C1 segment of cervical spinal cord (tissue), 14 donors: ENCODE measurements around the gene OR2T35.
"Not testable (repeated sequence)": the region's sequence is repeated elsewhere in the genome, so short reads cannot be mapped to it uniquely, and the experiment has no call there.

Experiments
- DNase-seq, 14 donors: peaks; one replicate each; lab custom pipeline; 2025; lab: John Stamatoyannopoulos, UW

OR2T35 gene, protein sequence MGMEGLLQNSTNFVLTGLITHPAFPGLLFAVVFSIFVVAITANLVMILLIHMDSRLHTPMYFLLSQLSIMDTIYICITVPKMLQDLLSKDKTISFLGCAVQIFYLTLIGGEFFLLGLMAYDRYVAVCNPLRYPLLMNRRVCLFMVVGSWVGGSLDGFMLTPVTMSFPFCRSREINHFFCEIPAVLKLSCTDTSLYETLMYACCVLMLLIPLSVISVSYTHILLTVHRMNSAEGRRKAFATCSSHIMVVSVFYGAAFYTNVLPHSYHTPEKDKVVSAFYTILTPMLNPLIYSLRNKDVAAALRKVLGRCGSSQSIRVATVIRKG

DNA sequence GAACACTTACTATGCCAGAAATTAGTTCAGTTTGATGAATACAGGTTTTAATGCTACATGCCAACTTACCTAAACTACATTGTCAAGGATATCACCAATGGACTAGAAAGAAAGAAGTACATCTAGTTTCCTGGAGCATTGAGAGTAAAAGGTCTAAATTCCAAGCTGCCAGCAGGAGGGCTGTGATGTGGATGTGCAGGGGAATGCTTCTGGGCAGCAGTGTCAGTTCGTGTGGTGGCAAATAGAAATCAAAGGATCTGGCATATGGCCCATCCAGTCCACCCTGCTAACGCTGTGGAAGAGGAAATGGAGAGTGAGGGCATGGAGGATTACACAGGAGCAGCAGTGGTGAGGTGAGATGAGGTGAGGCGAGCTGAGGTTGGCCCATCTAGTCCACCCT lies at the start of gene OR2T35:
Gene OR2T35 (minus strand): TSS at position 101 of the 400 bp plus-strand sequence. CDS start 6,020 bp downstream, outside the sequence.
- not testable (repeated sequence) for DNase-seq

DNA sequence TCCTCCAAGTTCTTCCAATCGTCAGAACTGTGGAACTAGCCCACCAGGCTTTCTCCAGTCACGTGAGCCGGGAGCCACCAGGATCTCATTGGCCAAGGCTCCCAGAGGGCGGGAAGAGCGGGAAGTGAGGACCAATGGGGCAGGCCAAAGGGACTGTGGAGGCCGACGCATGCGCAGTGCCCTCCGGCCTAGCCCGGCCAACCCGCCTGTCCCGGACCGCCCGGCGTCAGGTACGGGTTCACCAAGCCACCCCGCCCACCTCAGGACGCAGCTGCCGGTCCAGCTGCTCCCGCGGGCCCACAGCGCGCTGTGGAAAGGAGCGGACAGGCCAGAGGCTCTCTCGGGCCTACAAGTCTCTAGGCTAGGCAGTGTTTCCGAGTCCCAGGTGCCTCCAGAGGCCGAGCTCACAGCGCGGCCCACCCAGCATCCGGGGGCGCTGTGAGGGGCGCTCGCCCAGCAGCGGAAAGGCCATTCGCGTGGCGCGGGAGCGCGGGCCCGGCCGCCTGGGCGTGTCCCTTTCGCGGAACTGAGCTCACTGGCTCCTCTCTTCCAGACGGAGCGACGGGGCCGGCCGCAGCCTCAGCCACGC lies 46.6 kb upstream of the OR2T35 start:
- no peak for DNase-seq

DNA sequence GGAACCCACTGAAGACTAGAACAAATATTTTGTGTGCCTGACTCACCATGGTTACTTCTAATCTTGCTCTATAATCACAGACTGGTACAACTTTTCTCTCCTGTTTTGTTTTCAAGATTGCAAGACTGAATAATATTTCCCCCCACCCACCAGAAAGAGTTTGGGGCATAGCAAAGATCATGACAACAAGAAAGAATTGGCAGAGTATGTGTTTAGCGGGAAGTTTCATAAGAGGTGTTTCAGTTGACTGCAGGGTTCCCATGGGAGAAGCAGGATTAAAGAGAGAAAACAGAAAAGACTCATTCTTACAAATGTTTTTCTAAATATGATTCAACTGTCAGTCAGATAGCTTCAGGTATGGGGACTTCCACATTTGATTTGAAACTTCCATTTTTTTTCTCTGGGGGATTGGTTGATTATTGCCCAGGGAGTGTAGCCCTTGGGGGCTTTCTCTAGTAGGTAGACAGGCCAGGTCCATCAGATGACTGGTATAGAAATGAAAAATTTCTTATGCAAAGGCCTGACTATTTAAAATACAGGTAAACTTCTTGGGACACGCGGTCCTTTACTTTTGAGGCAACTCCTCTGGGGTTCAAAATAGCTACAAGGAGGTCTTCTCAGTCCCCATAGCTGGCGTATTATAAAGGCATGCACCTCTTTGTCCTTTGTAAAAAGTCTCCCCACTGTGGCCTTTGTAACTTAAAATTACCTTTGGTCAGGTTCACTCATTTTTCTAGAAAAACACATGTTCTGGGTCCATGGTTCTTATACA lies 43.6 kb upstream of the OR2T35 start:
- no peak for DNase-seq

DNA sequence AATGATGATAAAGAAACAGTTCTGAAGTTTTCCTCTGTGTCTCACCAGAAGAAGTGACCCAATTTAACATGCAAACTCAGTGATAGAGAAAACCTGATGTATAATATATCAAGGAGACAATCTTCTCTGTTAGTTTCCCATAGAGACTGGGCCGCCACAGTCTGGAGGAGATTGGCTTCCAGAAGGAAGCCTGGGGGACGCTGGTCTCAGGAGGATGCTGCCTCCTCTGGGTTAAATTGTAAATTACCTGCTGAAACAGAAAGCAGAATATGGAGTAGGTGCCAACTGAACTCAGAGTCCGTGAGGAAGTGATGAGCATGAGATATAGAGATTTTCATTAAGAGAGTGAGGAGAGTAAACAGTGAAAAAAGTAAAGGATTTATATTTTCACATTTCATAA lies 41.7 kb upstream of the OR2T35 start:
- no peak for DNase-seq

DNA sequence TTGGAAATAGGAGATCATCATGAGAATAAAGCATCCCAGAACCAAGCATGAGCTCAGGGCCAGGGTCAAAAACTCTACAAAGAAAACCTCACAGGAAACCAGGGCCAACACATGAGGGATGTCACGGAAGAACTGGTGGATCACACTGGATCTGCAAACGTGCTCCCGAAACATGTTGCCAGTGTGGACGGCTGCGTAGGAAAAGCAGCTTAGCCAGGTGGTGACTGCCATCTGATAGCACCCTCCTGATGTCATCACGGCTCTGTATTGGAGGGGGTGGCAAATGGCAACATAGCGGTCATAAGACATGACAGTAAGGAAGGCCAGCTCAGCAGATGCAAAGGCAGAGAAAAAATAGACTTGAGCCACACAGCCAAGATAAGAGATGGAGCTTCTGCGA lies 36.6 kb upstream of the OR2T35 start:
- DNase-seq = no peak

DNA sequence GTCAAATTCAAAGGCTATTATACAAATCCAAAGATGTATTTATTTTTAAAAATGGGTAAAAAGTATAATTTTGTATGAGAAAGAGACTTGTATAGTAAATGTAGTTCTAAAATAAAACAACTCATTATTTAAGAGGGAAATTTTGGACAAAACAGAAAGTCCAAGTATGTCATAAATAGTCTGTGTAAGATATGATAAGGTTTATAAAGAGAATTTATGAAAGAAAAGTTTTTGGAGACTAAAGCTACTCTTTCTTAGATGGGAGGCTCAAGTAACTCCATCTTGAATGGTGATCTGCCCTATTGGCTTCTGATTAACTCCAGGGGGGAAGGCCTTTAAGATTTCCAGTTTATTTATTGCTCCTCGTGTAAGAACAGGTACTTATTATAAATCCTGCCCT lies 24.9 kb upstream of the OR2T35 start:
- no peak for DNase-seq

DNA sequence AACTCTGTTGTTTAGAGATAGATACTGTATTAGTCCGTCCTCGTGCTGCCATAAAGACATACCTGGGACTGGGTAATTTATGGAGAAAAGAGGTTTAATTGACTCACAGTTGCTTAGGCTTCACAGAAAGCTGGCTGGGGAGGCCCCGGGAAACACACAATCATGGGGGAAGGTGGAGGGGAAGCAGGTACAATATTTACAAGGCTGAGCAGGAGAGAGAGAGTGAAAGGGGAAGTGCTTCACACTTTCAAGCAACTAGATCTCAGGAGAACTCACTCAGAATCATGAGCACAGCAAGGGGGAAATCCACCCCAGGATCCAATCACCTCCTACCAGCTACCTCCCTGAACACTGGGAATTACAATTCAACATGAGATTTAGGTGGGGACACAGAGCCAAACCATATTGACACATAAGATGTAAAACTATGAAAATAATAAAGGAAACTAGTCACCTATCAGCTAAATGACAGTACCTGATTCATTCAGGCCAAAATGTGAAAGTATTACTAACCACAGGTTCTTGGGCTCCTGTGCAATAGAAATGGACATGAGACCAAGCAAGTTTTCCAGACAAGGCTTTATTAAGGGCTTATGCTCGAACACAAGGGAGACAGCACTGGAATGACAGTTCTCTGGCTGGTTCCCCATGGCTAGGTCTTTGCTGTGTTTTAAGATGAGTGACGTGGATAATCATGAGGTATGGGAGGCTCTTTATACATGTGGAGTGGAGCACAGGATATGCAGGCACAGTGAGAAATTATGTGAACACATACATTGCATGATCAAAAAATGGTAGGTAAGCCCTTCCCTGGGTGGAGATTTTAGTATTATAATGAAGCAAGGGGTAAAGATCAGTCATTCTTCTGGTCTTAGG lies 18.6 kb upstream of the OR2T35 start:
- DNase-seq = not testable (repeated sequence)

DNA sequence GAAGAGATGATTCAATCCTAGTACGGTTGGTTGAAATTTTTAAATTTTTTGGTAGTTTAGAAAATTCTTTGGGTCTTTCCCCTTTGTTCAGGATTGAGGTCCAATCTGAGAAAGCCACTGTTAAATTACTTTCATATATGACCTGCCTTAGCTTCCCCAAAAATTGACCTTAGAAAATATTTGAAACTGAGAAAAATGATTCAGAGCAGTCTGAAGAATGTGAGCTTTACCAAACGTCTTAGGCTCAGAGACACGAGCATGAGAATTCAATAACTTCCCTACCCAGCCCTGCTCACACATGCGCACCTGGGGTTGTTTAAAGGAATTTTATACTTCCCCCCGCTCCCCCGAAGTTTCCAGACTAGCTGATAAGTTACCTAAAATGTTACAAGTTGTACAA lies 11.7 kb upstream of the OR2T35 start:
- DNase-seq = not testable (repeated sequence)

DNA sequence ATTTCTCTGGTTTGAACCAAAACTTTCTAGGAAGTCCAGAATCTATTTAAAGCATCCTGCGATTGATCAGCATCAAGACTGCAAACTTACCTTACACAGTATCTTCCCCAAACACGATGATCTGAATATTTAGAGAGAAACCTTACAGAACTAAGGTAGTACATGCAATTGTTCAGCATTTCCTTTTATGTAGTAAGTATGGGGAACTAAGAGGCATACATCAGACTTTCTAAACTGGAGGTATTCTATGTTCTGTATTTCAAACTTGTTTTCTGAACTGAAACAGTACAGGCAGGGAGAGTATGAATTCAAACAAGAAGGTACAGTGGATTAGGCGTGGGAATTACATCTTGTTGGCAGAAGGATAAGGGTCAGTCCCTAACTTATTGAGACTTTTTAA lies 10.3 kb upstream of the OR2T35 start, which contains the start of gene OR2T27:
Gene OR2T27 (minus strand): TSS at position 175 of the 400 bp plus-strand sequence. CDS start 4,644 bp downstream, outside the sequence.
- not testable (repeated sequence) for DNase-seq

DNA sequence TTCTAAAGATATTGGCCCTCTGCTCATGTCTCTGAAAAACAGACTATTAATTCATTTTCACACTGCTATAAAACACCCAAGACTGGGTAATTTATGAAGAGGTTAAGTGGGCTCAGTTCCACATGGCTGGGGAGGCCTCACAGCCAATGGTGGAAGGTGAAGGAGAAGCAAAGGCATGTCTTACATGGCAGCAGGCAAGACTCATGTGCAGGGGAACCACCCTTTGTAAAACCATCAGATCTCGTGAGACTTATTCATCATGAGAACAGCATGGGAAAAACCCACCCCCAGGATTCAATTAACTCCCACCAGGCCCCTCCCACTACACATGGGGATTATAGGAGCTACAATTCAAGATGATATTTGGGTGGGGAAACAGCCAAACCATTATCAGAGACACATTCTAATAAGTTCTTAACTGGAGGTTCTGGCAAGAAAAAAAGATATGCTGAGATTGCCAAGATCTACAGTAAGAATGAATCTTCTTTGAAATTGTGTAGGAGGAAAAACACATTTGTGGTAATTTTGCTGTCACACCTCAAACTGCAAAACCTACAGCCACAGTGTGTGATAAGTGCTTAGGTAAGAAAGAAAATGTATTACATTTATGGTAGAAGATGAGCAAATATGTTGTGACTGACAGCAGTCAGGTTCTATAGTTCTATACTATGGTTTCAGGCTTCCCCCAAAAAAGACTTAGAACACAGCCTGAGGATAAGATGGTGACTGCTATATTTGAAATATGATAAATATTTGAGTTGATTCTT lies 3.9 kb upstream of the OR2T35 start:
- not testable (repeated sequence) for DNase-seq

DNA sequence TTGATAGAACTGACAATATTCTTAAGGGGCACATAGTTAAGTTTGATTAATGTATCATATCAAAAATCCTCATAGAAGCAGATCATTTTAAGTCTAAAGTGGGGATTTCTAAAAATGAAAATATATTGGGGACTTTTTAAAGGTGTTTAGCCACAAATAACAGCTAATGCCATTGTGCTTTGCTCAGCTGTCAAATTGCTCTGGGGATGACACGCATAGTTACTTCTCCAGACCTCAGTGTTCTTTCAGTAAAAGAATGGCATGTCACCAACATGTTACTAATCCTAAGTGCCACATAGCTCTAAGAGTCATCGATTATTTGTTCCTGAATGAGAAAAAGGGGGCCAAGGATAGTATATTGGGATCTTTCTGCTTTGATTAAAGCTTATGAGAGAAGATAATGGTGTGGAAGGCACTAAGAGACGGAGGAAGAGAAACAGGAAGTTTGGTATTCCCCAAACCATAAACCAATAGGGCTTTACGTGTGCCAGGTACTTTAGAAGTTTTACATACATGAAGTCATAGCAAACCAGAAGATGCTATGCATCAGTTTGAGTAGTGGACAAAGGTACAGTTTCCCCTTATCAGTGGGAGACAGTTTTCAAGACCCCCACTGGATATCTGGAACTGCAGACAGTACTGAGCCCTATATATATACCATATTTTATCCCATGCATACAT lies 2.0 kb downstream of the OR2T35 start:
- DNase-seq = not testable (repeated sequence)

DNA sequence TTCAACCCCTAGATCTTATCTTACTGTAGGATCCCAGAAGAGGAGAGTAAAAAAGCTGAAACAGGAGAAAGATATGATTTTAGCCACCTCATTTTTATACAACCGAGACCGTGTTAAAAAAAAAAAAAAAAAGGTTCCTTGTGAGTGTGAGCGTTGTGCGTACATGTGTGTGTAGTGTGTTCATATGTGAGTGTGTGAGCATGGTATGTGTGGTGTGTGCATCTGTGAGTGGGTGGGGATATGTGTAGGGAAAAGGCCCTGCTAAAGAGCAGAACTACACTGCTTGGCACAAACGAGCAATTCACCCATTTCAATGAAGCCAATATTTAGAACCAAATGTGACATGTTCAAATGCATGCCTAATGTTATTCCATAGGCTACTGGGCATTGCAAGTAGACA lies 3.5 kb downstream of the OR2T35 start:
- not testable (repeated sequence) for DNase-seq

DNA sequence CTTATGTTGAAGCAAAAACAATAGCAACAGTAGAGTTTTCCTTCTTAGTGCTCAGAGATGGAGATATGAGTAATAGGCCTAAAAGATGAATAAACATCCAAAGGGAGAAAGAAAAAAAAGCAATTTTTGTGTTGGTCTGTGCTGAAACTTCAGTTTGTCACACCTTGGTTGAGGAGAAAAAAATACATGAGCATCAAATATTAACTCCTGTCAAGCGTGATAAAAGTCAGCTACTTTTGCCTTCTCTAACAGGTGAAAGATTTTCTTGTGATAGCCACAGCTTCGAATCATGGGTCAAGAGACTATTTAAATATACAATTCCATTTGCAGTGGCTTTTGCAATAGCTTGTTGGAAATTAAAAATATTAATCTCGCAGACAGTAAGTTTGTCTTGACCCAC lies 4.2 kb downstream of the OR2T35 start:
- DNase-seq = not testable (repeated sequence)

DNA sequence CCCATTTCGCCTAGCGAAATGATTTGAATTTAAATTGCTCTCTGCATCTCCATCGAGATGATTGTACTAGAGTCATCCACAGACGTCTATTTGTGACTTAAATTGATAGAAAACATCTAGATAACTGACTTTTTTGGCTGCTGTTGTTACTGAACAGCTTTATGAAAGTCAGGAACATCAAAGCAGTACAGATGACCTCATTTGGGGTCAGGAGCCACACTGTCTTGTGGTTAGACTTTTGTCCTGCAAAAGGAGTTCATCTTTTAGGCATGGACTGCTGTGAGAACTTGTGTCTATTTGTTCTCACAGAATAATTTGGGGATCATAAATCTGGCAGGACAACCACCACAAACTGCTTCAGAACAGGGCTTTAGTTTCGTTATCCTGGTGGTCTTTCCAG lies 5.4 kb downstream of the OR2T35 start:
- DNase-seq = not testable (repeated sequence)

DNA sequence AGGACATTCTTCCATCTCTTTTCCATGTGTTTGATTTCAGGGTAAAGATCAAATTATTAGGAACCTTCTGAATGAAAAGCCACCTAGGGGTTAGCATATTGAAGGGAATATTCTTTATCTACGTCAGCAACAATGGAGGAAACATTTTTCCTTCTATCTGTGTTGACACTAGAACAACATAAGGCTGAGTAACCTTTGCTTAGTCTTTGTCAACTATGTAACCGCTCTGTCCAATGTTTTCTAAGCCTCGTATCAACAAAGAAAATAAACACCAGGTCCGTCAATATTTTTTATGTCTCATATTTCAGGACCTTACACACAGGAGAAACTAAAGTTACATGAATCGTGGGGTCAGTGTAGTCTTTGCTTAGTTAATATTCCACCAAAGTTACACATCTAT lies 8.5 kb downstream of the OR2T35 start:
- DNase-seq = not testable (repeated sequence)

DNA sequence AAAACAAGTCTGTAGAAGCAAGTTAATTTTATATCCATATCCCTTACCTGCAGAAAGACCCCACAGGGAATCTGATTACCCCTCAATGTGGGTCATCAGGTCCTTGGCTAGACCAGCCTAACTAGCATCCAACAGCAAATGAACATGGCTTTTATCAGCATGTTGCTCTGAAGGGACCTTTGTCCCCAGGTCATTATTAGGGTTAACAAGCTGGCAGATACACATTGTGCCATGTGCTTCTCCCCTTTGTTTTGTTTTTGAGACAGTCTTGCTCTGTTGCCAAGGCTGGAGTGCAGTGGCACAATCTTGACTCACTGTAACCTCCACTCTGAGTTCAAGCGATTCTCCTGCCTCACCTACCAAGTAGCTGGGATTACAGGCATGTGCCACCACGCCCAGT lies 10.1 kb downstream of the OR2T35 start, which contains the start of gene OR2T11:
Gene OR2T11 (minus strand): TSS at position 101 of the 400 bp plus-strand sequence. CDS start 7,963 bp downstream, outside the sequence.
- DNase-seq = not testable (repeated sequence)

DNA sequence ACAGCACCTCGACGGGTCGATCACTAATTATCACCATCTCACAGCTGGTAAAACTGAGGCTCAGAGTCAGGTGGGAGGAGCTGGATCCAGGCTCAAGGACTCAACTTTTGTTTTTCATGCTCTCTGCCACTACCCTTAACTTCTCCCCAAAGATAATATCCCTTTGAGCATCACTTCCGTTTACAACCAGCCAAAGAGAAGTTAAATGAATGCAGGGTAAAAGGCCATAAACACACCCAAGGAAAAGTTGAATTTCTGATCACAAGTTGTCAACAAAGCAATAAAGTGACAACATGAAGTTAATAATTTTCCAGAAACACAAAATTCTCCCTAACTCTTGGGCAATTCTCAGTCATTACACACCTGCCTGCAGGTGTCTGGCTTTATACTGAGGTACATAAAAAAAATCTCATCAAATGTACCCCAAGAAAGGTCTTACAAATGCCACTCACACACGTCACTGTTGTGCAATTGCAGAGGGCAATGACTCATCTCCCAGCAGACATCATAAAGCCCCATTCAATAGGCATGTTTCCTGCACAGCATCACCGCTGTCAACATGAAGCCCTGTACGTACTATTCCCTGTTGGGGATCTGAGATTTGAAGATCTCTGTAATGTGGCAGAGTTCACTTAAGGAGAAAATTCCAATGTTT lies 13.6 kb downstream of the OR2T35 start:
- DNase-seq = no peak

DNA sequence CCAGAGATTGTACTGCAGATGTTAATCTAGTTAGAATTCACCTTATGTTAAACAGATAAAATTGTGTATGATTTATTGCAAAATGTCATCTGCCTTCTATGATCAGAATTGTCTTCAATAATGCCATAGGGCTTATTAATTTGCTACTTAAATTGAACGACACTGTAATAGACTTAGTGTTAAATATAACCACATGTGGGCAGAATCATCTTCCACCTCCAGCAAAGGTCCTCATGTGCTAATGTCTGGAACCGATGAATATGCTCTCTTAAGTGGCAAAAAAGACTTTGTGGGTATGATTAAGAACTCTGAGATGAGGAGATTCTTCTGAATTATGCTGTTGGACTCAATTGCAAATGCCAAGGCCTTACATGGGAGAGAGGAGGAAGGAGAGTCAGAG lies 14.5 kb downstream of the OR2T35 start:
- no peak for DNase-seq
